HG03342 (cell line): ENCODE measurements around the gene RAPGEF4.
A peak's percentile ranks its signal among the peaks of the same experiment; 100 is the strongest.

Experiments
- ATAC-seq: cut with Tn5 transposase; IDR thresholded peaks from one replicate; pipeline ENCODE4 v1.9.1; 2021; ENCODE audit warnings: mild to moderate bottlenecking, moderate library complexity; ENCODE audit not compliant: unreplicated experiment

The RAPGEF4 gene

GRCh38 chr2:172962082-172962481 is 226.4 kb downstream of the RAPGEF4 start:
- no peak for ATAC-seq

GRCh38 chr2:172962824-172963223 is 227.2 kb downstream of the RAPGEF4 start:
- no peak for ATAC-seq

GRCh38 chr2:172964511-172965139 is 229.0 kb downstream of the RAPGEF4 start:
- ATAC-seq = no peak

GRCh38 chr2:172965433-172966212 is 230.0 kb downstream of the RAPGEF4 start:
- ATAC-seq = no peak

- ATAC-seq = no peak
Observed at GRCh38 chr2:172967036-172967982, 231.7 kb downstream of the RAPGEF4 start.

GRCh38 chr2:172968061-172968469 is 232.4 kb downstream of the RAPGEF4 start:
- ATAC-seq = no peak

GRCh38 chr2:172969166-172969565 is 233.5 kb downstream of the RAPGEF4 start:
- no peak for ATAC-seq

- no peak for ATAC-seq
Observed at GRCh38 chr2:172969609-172970008, 234.0 kb downstream of the RAPGEF4 start.

- no peak for ATAC-seq
Observed at GRCh38 chr2:172970660-172971059, 235.0 kb downstream of the RAPGEF4 start.

GRCh38 chr2:172972005-172972619 is 236.5 kb downstream of the RAPGEF4 start:
- ATAC-seq = peak; percentile 66

- ATAC-seq = no peak
Observed at GRCh38 chr2:172974762-172975161, 239.1 kb downstream of the RAPGEF4 start.

- no peak for ATAC-seq
Observed at GRCh38 chr2:172976116-172976515, 240.5 kb downstream of the RAPGEF4 start.

GRCh38 chr2:172976816-172977215 is 241.2 kb downstream of the RAPGEF4 start:
- no peak for ATAC-seq

GRCh38 chr2:172977270-172978062 is 241.8 kb downstream of the RAPGEF4 start:
- ATAC-seq = no peak

- ATAC-seq = no peak
Observed at GRCh38 chr2:172978063-172978383, 242.4 kb downstream of the RAPGEF4 start.

GRCh38 chr2:172985139-172985892 is 249.7 kb downstream of the RAPGEF4 start:
- ATAC-seq = no peak

GRCh38 chr2:172986040-172986439 is 250.4 kb downstream of the RAPGEF4 start:
- ATAC-seq = no peak

- ATAC-seq = no peak
Observed at GRCh38 chr2:172988728-172989127, 253.1 kb downstream of the RAPGEF4 start.

- no peak for ATAC-seq
Observed at GRCh38 chr2:172991031-172991430, 255.4 kb downstream of the RAPGEF4 start.

- ATAC-seq = no peak
Observed at GRCh38 chr2:172993139-172993538, 257.5 kb downstream of the RAPGEF4 start.
